ENCODE results near the gene GSTA3.
"Not testable (repeated sequence)": the region's sequence is repeated elsewhere in the genome, so short reads cannot be mapped to it uniquely, and the experiment has no call there.

Gene GSTA3

DNA sequence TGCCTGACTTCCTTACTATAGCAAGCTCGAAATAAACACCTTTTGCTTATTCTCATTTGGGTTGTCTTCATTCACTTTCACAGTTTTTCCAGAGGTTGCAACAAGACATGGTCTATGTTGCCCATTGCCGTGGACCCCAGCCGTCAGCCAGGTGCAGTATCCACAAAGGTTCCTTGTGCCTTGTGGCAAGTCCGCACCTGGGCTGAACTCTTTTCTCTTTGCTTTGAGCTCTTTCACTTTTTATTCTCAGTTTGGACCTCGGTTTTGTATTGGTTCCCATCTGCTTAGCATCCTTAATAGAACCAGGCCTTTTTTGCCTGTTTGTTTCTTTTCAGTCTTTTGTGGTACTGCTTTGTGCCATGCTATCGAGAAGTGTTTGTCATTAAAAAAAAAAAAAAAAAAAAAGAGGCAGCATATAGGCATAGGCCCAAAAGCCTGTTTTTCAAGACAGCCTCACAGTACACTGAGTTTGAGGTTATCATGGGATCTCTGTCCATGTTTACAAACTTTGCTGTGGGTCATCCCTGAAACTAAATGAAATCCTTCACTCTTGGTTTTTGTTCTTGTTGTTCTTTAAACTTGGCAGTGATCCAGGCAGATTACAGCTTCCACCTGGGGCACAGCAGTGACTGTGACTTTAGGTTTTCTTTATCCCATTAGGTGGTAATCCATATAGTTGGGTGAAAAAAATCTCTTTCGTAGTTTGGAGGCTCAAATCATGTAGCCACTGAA lies 33.3 kb downstream of the GSTA3 start:
- H3K4me1 ChIP-seq (ENCODE audit: control insufficient read depth, insufficient read depth, low read length) = no peaks in the 10 kb centered on the region
- H3K27me3 ChIP-seq (ENCODE audit: control insufficient read depth, insufficient read depth, low read length) = no peaks in the 10 kb centered on the region
- no peak overlapping the region for H3K27ac ChIP-seq (ENCODE audit: low read depth, low read length)
- no peaks in the 10 kb centered on the region for H3K36me3 ChIP-seq (ENCODE audit: control insufficient read depth, insufficient read depth, low read length)
- no peak overlapping the region for H3K4me3 ChIP-seq (ENCODE audit: low read length)
- H3K9ac ChIP-seq (ENCODE audit: low read length) = no peak overlapping the region

GRCh38 chr6:52872031-52872430 lies 37.5 kb downstream of the GSTA3 start:
- Histone ChIP-seq H3K27ac (ENCODE audit: low read depth, low read length) (no peak overlapping the region), H3K4me3 (ENCODE audit: low read length) (no peak overlapping the region), H3K9ac (ENCODE audit: low read length) (no peak overlapping the region), H3K4me1 (ENCODE audit: control insufficient read depth, insufficient read depth, low read length) (no peaks in the 10 kb centered on the region), H3K27me3 (ENCODE audit: control insufficient read depth, insufficient read depth, low read length) (no peaks in the 10 kb centered on the region), H3K36me3 (ENCODE audit: control insufficient read depth, insufficient read depth, low read length) (no peaks in the 10 kb centered on the region)

DNA sequence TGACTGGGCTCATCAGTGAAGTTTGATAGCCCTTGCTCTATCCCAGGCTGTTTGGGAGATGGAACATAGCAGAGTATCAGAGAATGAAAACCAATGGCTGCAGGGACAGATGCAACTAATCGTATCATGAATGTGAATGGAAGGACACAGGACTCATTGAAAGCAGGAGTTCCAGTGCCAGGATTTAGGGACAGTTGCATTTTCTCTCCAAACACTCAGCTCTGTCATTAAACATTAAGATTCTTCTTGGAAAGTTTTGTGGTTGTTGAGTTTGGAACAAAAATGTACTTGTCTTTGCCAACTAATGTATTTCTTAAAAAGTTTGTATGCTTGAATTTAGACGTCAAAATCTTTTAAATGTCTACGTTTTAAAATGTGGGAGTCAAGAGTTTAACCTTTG lies 37.9 kb downstream of the GSTA3 start:
- no peak overlapping the region for H3K27ac ChIP-seq (ENCODE audit: low read depth, low read length)
- H3K9ac ChIP-seq (ENCODE audit: low read length) = no peak overlapping the region
- H3K4me1 ChIP-seq (ENCODE audit: control insufficient read depth, insufficient read depth, low read length) = no peaks in the 10 kb centered on the region
- no peaks in the 10 kb centered on the region for H3K27me3 ChIP-seq (ENCODE audit: control insufficient read depth, insufficient read depth, low read length)
- no peaks in the 10 kb centered on the region for H3K36me3 ChIP-seq (ENCODE audit: control insufficient read depth, insufficient read depth, low read length)
- no peak overlapping the region for H3K4me3 ChIP-seq (ENCODE audit: low read length)

GRCh38 chr6:52870335-52871091 lies 39.0 kb downstream of the GSTA3 start:
- not testable (repeated sequence) for H3K4me3 ChIP-seq (ENCODE audit: low read length); H3K27ac ChIP-seq (ENCODE audit: low read depth, low read length); H3K9ac ChIP-seq (ENCODE audit: low read length)

DNA sequence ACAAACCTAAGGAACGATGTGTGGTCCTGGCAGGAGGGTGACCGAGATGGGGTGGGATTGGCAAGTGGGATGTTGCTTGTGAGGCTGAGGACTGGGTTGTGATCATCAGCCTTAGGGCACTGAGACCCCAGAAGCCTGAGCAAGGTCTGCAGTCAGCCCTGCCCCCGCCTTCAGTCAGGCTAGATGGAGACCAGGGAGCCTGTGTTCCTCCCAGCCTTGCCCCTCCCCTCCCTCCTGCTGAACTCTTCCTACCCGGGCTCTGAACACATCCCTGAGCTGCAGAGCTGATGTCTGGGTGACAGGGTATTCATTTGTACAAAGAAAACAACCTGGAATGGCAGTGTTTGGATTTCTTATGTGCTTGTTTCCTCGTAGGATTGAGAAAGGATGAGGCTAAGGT lies 40.6 kb downstream of the GSTA3 start:
- H3K27ac ChIP-seq (ENCODE audit: low read depth, low read length); H3K9ac ChIP-seq (ENCODE audit: low read length); H3K4me3 ChIP-seq (ENCODE audit: low read length); H3K4me1 ChIP-seq (ENCODE audit: control insufficient read depth, insufficient read depth, low read length); H3K36me3 ChIP-seq (ENCODE audit: control insufficient read depth, insufficient read depth, low read length); H3K27me3 ChIP-seq (ENCODE audit: control insufficient read depth, insufficient read depth, low read length): not testable (repeated sequence)

More at GRCh38 chr6:52870335-52871091, 39.0 kb downstream of the GSTA3 start:
- not testable (repeated sequence) for H3K27me3 ChIP-seq (ENCODE audit: control insufficient read depth, insufficient read depth, low read length); H3K36me3 ChIP-seq (ENCODE audit: control insufficient read depth, insufficient read depth, low read length); H3K4me1 ChIP-seq (ENCODE audit: control insufficient read depth, insufficient read depth, low read length)

GRCh38 chr6:52868240-52868639 lies 41.3 kb downstream of the GSTA3 start:
- Histone ChIP-seq H3K27ac (ENCODE audit: low read depth, low read length) (no peak overlapping the region), H3K4me3 (ENCODE audit: low read length) (no peak overlapping the region), H3K4me1 (ENCODE audit: control insufficient read depth, insufficient read depth, low read length) (no peaks in the 10 kb centered on the region), H3K9ac (ENCODE audit: low read length) (no peak overlapping the region), H3K36me3 (ENCODE audit: control insufficient read depth, insufficient read depth, low read length) (no peaks in the 10 kb centered on the region), H3K27me3 (ENCODE audit: control insufficient read depth, insufficient read depth, low read length) (no peaks in the 10 kb centered on the region)

DNA sequence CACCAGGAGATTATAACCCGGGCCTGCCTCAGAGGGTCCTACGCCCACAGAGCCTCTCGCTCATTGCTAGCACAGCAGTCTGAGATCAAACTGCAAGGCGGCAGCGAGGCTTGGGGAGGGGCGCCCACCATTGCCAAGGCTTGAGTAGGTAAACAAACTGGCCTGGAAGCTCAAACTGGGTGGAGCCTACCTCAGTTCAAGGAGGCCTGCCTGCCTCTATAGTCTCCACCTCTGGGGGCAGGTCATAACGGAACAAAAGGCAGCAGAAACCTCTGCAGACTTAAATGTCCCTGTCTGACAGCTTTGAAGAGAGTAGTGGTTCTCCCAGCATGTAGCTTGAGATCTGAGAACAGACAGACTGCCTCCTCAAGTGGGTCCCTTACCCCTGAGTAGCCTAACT lies 48.3 kb downstream of the GSTA3 start:
- not testable (repeated sequence) for H3K9ac ChIP-seq (ENCODE audit: low read length); H3K36me3 ChIP-seq (ENCODE audit: control insufficient read depth, insufficient read depth, low read length); H3K4me1 ChIP-seq (ENCODE audit: control insufficient read depth, insufficient read depth, low read length); H3K27me3 ChIP-seq (ENCODE audit: control insufficient read depth, insufficient read depth, low read length); H3K27ac ChIP-seq (ENCODE audit: low read depth, low read length); H3K4me3 ChIP-seq (ENCODE audit: low read length)

DNA sequence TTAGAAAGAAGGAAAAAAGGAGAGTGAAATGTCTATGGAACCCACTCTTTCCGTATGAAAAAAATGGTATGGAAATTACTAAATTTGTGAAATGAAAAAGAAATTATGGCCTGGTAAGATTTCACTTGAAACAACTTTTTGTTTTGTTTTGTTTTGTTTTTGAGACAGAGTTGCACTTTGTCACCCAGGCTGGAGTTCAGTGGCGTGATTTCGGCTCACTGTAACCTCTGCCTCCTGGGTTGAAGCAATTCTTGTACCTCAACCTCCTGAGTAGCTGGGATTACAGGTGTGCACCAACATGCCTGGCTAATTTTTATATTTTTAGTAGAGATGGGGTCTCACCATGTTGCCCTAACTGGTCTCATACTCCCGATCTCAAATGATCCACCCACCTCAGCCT lies 51.1 kb downstream of the GSTA3 start:
- H3K27me3 ChIP-seq (ENCODE audit: control insufficient read depth, insufficient read depth, low read length) = no peaks in the 10 kb centered on the region
- no peak overlapping the region for H3K27ac ChIP-seq (ENCODE audit: low read depth, low read length)

DNA sequence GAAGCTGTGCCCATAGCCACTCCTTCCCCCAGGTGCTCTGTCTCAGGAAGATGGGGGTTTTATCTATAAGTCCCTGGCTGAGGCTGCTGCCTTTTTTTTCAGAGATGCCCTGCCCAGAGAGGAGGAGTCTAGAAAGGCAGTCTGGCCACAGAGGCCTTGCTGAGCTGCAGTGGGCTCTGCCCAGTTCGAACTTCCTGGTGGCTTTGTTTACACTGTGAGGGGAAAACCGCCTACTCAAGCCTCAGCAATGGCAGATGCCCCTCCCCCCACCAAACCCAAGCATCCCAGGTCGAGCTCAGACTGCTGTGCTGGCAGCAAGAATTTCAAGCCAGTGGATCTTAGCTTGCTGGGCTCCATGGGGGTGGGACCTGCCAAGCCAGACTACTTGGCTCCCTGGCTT lies 53.4 kb downstream of the GSTA3 start:
- not testable (repeated sequence) for H3K4me1 ChIP-seq (ENCODE audit: control insufficient read depth, insufficient read depth, low read length); H3K36me3 ChIP-seq (ENCODE audit: control insufficient read depth, insufficient read depth, low read length); H3K27me3 ChIP-seq (ENCODE audit: control insufficient read depth, insufficient read depth, low read length); H3K4me3 ChIP-seq (ENCODE audit: low read length); H3K27ac ChIP-seq (ENCODE audit: low read depth, low read length); H3K9ac ChIP-seq (ENCODE audit: low read length)

More for the DNA sequence above, 51.1 kb downstream of the GSTA3 start:
- Histone ChIP-seq H3K4me3 (ENCODE audit: low read length) (no peak overlapping the region), H3K4me1 (ENCODE audit: control insufficient read depth, insufficient read depth, low read length) (no peaks in the 10 kb centered on the region), H3K9ac (ENCODE audit: low read length) (no peak overlapping the region), H3K36me3 (ENCODE audit: control insufficient read depth, insufficient read depth, low read length) (no peaks in the 10 kb centered on the region)

DNA sequence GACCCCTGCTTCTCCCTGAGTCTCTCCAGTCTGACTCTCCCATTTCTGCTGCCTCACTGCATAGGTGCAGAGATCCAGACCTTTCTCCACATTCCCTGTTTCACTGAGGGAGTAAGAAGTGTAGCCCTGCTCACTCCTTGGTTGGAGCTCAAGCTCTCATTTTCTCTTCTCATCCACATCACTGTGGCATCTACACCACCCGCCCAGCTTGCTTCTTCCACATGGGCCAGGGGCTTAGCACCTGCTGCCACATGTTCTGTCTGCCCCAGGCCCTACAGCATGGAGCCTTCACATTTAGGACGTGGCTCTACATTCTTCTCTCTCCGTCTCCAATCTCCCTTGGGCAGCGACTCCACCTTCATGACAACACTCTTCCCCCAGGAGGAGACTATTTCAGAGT lies 60.4 kb downstream of the GSTA3 start:
- Histone ChIP-seq H3K4me3 (ENCODE audit: low read length) (no peak overlapping the region), H3K36me3 (ENCODE audit: control insufficient read depth, insufficient read depth, low read length) (no peaks in the 10 kb centered on the region), H3K9ac (ENCODE audit: low read length) (no peak overlapping the region), H3K4me1 (ENCODE audit: control insufficient read depth, insufficient read depth, low read length) (no peaks in the 10 kb centered on the region), H3K27ac (ENCODE audit: low read depth, low read length) (no peak overlapping the region), H3K27me3 (ENCODE audit: control insufficient read depth, insufficient read depth, low read length) (no peaks in the 10 kb centered on the region)

All from rectal smooth muscle tissue (tissue), 1 donor.